Measurements from ENCODE around the gene XPNPEP1.
A peak's percentile ranks its signal among the peaks of the same experiment; 100 is the strongest.

GRCh38 chr10:109852475-109853037 is 70.8 kb downstream of the XPNPEP1 start:
- no peak for TF ChIP-seq POLR2A (IDR thresholded peaks at IDR 0.05)
- TF ChIP-seq CTCF (IDR thresholded peaks at IDR 0.05) = peak; percentile 69 to 88 (median 85)

Measured in transverse colon (tissue), 3 donors.